Ammon's horn (tissue), 1 donor: ENCODE data around the gene DICER1.

Experiments used
- DNase-seq: peaks from one replicate; pipeline ENCODE4 v3.0.0-alpha.2; 2016; ENCODE audit warnings: low spot score

DICER1 gene

DNA sequence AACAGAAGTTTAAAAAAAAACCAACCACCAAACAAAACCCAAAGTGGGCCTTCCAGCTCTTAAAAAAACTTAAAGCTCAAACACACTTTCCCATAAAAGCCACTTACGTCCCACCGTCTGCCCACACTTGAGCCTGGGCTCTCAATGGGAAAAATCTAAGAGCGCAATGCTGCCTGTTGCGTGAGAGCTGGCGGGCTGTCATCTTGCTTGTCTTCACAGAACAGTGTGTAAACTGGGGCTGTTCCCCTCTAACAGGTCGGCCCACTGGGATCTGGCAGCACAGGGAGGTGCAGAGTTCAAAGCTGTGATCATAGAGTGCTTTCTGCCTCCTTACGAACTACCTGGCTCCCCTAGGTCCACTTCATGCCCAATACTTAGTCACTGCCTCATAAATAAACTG, 80.0 kb downstream of the DICER1 start:
- DNase-seq: no peak

DNA sequence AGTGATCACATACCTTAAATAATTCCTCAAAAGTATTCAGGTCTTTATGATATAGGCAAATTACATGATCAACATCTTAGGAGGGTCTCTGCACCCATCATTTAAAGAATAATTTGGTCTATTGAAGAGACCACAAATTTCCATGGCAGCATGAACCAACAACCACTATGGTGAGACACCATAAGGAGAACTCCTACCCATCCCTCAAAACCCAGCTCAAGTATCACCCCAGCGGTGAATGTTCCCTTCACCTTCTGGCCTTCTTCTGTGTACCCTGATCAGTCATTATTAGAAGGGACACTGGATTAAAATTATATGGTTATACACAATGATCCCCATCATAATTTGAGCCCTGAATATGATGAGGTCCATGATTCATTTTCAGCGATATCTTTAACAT, 81.5 kb downstream of the DICER1 start:
- DNase-seq: no peak

DNA sequence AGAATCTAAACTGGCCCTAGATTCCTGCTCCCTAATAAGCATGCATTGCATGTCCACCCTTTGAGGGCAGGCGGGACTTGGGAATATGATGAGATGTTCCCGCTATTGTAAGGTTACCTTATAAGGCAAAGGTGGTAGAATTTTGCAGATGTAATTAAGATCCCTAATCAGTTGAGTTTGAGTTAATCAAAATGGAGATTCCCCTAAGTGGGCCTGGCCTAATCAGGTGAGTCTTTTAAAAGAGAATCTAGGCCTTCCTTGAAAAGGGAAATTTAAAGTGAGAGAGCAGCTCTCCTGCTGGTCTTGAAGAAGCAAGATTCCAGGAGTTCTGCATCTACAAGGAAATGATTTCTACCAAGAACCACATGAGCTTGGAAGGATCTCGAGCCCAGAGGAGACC, 83.4 kb downstream of the DICER1 start:
- DNase-seq: no peak

- no peak for DNase-seq
Observed at GRCh38 chr14:95072310-95072905, 84.9 kb downstream of the DICER1 start.

DNA sequence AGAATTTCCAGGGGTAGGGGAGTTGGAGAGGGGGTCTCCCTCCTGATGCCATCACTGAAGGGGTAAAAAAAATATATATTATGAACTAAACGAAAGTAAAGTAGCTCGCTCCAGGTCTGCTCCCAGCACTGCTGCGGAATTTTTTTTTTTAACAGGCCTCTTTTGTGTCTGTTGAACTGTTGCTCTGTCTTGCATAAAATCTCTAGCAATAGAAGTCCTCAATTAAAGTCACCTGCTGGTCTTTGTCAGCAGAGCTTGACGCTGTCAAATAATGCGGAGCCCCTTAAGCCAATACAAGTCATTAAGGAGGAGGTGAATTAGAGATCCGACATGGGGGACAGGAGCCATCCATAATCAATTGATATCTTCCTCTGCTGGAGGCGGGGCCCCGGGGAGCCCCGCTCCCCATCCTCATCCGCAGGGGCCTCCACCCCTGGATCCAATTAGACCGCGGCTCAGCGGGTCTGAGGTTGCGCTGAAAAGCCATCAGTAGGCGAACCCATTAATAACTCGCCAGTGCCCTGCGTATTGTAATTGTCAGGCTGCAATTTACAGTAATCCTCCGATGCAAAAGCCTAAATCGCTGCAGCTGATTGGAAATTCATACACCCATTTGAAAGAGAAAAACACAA, 85.6 kb downstream of the DICER1 start:
- DNase-seq: no peak

DNA sequence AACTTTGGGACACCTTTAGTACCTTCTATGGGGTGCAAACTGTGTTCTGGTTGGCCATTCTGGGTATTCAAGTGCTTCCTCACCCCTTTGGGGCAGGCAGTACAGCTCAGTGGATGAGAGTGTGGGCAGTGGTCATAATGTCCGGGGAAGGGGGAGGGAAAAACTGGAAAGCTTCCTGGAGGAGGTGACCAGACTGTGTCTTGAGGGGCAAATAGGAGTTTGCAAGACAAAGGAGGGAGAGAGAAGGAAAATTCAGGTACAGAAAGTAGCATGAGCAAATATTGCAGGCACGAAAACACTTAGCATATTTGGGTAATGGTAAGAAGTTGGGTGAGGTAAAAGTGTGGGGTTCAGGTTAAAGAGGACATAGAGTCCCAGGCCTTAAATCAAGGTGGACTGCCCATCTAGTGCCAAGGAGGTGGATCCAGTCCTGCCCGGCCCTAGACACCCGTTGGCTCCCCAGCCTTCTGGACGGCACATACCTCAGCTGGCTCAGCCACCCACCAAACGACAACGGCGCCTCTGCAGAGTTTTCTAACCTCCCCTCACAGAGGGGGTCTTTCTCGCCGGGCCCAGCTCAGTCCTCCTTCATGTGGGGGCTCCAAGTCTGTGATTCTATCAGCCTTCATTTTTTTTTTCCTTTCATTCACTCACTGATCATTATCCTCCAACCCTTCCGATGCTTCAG, 86.4 kb downstream of the DICER1 start:
- no peak for DNase-seq

DNA sequence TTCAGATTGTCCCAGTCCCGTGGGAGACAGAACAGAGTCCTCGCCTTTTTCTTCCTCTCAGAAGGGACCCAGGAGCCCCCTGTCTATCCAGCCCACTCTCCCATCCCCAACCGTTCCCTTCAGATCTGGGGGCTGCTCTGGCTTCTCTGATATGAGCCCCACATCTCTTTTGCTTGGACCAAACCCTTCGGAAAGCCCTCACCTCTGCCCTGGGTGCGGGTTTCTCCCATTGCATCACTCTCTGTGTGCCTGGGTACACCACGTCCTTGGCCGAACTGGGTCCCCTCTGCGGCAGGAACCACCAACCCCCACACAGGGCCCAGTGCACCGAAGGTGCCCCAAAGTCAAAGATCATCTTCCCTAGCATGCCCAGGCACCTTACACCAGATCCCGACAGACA, 87.8 kb downstream of the DICER1 start:
- no peak for DNase-seq

DNA sequence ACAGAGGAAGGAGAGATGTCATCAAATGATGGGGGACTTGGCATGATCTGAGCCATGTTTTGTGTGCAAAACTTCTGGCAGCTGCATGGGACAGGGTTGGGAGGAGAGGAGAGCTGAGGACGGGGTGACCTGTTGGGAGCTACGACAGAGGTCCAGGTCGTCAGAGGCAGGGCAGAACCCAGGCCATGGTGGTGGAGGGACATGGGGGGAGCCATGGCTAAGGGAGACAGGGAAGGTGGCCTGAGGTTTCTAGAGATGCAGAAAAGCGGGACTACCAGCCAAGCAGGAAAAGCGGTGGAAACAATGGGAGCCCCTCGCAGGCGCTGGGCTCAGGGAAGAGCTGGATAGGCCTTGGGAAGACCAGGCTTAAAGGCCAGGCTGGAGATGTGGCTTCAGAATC, 88.3 kb downstream of the DICER1 start:
- DNase-seq: no peak

GRCh38 chr14:95068521-95068920, 88.8 kb downstream of the DICER1 start:
- DNase-seq: no peak

DNA sequence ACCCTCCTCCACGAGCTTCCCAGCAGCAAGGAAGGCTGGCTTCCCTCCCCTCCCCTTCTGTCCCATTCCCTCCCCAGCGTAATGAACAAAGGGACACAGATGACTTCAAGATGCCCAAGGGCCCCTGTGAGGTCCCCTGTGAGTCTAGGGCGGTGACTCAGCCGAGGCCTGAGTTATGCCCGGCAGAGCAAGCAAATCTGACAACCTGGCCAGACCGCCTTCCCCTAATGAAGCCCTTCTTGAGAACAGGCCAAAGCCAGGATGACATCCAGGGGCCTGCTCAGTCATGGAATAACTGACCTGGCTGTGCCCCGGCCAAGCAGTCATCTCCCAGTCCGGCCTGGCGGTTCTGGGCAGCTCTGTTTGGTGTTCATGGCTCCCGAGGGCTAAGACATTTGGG, 89.2 kb downstream of the DICER1 start:
- no peak for DNase-seq

DNA sequence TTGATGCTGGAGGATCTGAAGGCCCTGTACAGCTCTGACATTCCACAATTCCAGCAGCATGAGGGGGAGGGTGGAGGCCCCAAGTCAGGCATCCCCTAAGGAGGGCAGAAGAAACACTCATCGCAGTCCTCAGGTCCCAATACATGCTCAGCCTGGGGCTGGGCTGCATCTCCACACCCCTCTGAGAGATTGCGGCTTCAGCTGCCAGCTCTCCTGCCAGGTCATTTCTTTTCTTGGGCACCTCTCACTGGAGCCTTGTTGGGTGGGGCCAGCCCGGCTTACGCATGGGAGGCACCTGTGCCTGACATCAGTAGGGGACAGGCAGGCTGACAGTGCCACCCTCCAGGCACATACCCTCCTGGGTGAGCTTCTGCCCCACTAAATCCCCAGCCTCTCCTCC, 89.8 kb downstream of the DICER1 start:
- DNase-seq: no peak

GRCh38 chr14:95066427-95066986, 90.8 kb downstream of the DICER1 start:
- DNase-seq: no peak

- DNase-seq: no peak
Observed at GRCh38 chr14:95065411-95065810, 91.9 kb downstream of the DICER1 start.

DNA sequence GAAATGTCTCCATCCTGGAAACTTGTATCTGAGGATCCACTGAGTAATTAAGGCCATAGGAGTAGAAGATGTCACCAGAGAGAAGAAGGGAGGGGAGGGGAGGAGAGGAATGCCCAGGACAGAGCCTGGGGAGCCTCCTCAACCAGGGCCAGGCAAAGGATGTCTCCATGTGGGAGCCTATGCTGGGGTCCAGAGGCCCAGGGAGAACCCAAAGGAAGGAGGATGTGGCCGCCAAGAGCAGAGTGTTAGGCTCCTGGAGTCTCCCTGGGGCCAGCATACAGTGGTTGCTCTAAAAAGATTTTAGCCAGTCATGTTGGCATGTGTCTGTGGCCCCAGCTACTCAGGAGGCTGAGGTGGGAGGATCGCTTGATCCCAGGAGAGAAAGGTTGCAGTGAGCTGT, 92.6 kb downstream of the DICER1 start:
- no peak for DNase-seq

- no peak for DNase-seq
Observed at GRCh38 chr14:95064256-95064655, 93.1 kb downstream of the DICER1 start.

DNA sequence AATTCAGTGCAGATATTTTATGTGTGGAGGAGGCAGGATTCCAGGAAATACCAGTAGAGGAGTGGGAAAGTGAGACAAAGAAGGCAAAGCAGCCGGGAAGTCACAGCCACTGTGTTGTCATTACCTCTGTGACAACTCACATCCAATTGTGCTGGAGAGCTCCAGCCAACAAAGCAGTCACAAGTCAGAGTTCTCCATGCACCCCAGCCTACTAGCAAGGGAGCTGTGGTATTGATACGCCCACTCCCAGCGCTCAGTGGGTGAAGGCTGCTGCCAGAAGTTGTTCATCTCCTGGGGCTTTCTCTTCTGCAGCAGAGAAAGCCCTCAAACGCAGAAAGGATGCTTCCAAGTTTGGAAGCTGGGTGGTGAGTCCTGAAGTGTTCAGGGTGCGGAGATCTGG, 93.9 kb downstream of the DICER1 start:
- DNase-seq: peak; percentile 17

DNA sequence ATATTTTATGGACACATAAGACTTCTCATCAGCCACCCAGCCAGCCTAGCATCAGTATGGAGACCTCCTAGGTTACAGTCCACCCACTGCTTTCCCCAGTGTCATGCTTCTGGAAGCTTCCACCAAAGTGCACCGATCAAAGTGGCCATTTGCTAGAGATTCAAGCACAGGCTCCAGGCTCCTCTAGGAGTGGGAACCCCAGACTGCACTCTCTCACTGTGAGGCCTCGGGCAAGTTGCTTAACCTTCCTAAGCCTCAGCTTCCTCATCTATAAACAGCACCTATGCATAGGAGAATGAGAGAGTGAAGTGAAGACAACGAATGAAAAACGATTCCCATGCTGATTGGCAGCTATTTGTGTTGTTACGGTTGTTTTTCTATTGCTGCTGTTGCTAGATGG, 94.4 kb downstream of the DICER1 start:
- no peak for DNase-seq

- DNase-seq: no peak
Observed at GRCh38 chr14:95062220-95062619, 95.1 kb downstream of the DICER1 start.

DNA sequence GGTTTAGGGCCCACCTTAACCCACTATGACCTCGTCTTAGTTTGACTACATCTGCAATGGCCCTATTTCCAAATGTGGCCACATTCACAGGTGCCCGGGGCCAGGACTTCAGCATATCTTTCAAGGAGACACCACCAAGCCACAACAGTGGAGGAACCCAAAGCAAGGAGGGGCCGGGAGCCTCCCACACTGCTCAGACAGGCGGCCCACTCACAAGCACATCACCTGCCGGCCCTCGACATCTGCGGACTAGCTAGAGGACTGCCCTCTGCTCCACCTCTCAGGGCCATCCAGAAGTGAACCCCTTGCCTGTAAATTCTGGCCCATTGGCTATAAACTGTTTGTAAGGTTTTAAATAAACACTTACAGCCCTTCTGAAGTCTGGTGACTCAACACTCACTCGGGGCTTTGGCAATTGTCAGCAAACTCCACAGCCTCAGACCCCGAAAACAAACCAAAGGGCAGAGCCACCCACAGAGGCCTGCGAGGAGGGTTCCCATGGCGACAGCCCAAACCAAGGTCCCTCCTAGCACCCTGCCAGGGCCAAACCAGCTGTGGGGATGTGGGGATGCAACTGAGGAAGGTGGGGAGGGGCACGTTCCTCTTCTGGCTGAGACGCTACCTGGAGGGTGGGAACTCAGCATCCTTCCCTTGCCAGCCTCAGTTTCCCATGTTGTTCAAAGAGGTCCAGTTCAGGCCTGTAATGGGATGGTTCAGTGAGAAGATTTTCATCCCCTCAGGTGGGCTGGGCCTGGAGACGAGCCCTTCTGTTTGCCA, 95.8 kb downstream of the DICER1 start:
- DNase-seq: no peak

DNA sequence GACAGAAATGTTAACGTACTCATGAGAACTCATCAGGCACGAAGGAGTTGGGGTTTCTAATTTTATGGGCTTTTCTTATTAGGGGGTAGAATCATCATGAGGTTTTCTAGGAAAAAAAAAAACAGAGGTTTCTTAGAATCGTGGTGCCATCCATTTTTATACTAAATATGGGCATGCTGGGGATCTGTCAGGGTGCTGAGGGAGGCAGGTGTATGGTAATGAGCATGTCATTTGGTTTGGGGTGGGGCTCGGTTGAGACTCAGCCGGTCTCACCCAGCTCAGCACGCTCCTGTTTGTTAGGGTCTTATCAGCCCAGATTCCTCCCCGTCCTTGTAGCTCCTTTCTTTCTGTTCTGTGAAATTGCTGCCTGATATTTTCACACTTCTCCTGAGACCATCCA, 98.2 kb downstream of the DICER1 start:
- DNase-seq: no peak

DNA sequence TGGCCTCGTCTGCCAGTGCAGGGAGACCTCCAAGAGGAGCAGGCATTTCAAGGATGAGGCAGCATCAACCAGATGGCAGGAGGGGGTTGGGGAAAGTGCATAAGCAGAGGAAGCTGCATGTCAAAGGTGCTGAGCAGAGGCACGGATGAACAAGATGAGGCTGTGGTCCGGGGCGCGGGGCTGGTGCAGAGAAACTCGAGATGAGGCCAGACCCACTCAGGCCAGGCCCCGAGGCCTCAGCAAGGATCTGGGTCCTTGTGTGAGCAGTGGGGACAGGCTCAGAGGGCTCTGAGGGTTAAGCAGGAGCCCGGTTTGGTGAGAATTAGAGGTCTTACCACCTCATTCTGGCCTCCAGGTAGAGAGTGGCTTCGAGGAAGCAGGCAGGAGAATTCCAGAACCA, 98.8 kb downstream of the DICER1 start:
- DNase-seq: no peak

- no peak for DNase-seq
Observed at GRCh38 chr14:95057851-95058250, 99.5 kb downstream of the DICER1 start.

- DNase-seq: no peak
Observed at GRCh38 chr14:95057147-95057546, 100.2 kb downstream of the DICER1 start.
